Parathyroid adenoma (tissue), 2 donors: ENCODE measurements around the gene LTN1.
"Not testable (repeated sequence)": the region's sequence is repeated elsewhere in the genome, so short reads cannot be mapped to it uniquely, and the experiment has no call there.

ENCODE experiments used
- H2AFZ ChIP-seq: fragments of 300-600 bp; sonication (generic); one replicate; pipeline ENCODE4 v1.7.0; 2017; ENCODE audit warnings: antibody characterized with exemption, mild to moderate bottlenecking
- H3K27ac ChIP-seq: fragments of 300-600 bp; sonication (generic); one replicate; pipeline ENCODE4 v1.7.0; 2017
- H3K27me3 ChIP-seq: fragments of 300-600 bp; sonication (generic); one replicate; pipeline ENCODE4 v1.7.0; 2017; ENCODE audit warnings: low read length; ENCODE audit not compliant: control insufficient read depth, insufficient read depth
- H3K36me3 ChIP-seq: fragments of 300-600 bp; sonication (generic); one replicate; pipeline ENCODE4 v1.7.0; 2017; ENCODE audit warnings: low read length; ENCODE audit not compliant: control insufficient read depth, insufficient read depth
- H3K4me1 ChIP-seq: fragments of 300-600 bp; sonication (generic); one replicate; pipeline ENCODE4 v1.7.0; 2017; ENCODE audit warnings: control low read depth
- H3K4me2 ChIP-seq: fragments of 300-600 bp; sonication (generic); one replicate; pipeline ENCODE4 v1.7.0; 2017; ENCODE audit warnings: low read length
- H3K4me3 ChIP-seq: fragments of 300-600 bp; sonication (generic); one replicate; pipeline ENCODE4 v1.7.0; 2017; ENCODE audit warnings: low read depth, low read length
- H3K79me2 ChIP-seq: fragments of 300-600 bp; sonication (generic); one replicate; pipeline ENCODE4 v1.7.0; 2017; ENCODE audit warnings: control low read depth
- H3K9ac ChIP-seq: fragments of 300-600 bp; sonication (generic); one replicate; pipeline ENCODE4 v1.7.0; 2017; ENCODE audit warnings: mild to moderate bottlenecking
- H3K9me3 ChIP-seq: fragments of 300-600 bp; sonication (generic); one replicate; pipeline ENCODE4 v1.7.0; 2017; ENCODE audit warnings: low read length; ENCODE audit not compliant: control insufficient read depth
- CTCF ChIP-seq: fragments of 300-600 bp; sonication (generic); IDR thresholded peaks from one replicate; pipeline ENCODE4 v1.7.0; 2017; ENCODE audit warnings: antibody characterized with exemption, mild to moderate bottlenecking
- donor health status: primary hyperparathyroidism.

The LTN1 gene

GRCh38 chr21:28937737-28938136 is 54.9 kb downstream of the LTN1 start:
- Histone ChIP-seq H3K27me3 (no peaks in the 10 kb centered on the region), H3K79me2 (no peaks in the 10 kb centered on the region), H3K4me2 (no peak overlapping the region), H3K4me1 (no peaks in the 10 kb centered on the region), H3K27ac (no peak overlapping the region), H3K9ac (no peak overlapping the region), H2AFZ (no peak overlapping the region), H3K9me3 (no peaks in the 10 kb centered on the region), H3K4me3 (no peak overlapping the region), H3K36me3 (no peaks in the 10 kb centered on the region)
- TF ChIP-seq CTCF, result no peak

GRCh38 chr21:28936721-28937120 is 56.0 kb downstream of the LTN1 start:
- H3K36me3 ChIP-seq, result no peaks in the 10 kb centered on the region
- H2AFZ ChIP-seq, result no peak overlapping the region
- H3K4me3 ChIP-seq, result no peak overlapping the region
- no peak for TF ChIP-seq CTCF
- no peaks in the 10 kb centered on the region for H3K4me1 ChIP-seq
- H3K9me3 ChIP-seq, result no peaks in the 10 kb centered on the region
- H3K79me2 ChIP-seq, result no peaks in the 10 kb centered on the region
- H3K27ac ChIP-seq, result no peak overlapping the region
- no peaks in the 10 kb centered on the region for H3K27me3 ChIP-seq
- H3K4me2 ChIP-seq, result no peak overlapping the region
- no peak overlapping the region for H3K9ac ChIP-seq

GRCh38 chr21:28936036-28936435 is 56.6 kb downstream of the LTN1 start:
- Histone ChIP-seq H2AFZ (no peak overlapping the region), H3K4me1 (no peaks in the 10 kb centered on the region), H3K27ac (no peak overlapping the region), H3K4me3 (no peak overlapping the region), H3K9me3 (no peaks in the 10 kb centered on the region), H3K27me3 (no peaks in the 10 kb centered on the region), H3K4me2 (no peak overlapping the region), H3K9ac (no peak overlapping the region), H3K36me3 (no peaks in the 10 kb centered on the region), H3K79me2 (no peaks in the 10 kb centered on the region)
- no peak for TF ChIP-seq CTCF

GRCh38 chr21:28932717-28933116 is 60.0 kb downstream of the LTN1 start:
- Histone ChIP-seq H3K36me3 (no peaks in the 10 kb centered on the region), H3K9me3 (no peaks in the 10 kb centered on the region), H3K4me3 (no peak overlapping the region), H3K4me2 (no peak overlapping the region), H3K27me3 (no peaks in the 10 kb centered on the region), H3K9ac (no peak overlapping the region), H2AFZ (no peak overlapping the region), H3K79me2 (no peaks in the 10 kb centered on the region), H3K4me1 (no peaks in the 10 kb centered on the region), H3K27ac (no peak overlapping the region)
- TF ChIP-seq CTCF, result no peak

GRCh38 chr21:28931708-28932372 is 60.8 kb downstream of the LTN1 start:
- not testable (repeated sequence) for H3K9ac ChIP-seq, H3K27ac ChIP-seq, H3K4me3 ChIP-seq, H3K36me3 ChIP-seq, H3K4me2 ChIP-seq, H3K4me1 ChIP-seq, H2AFZ ChIP-seq, H3K79me2 ChIP-seq, H3K27me3 ChIP-seq, H3K9me3 ChIP-seq
